ENCODE results near the gene XXYLT1.

Gene XXYLT1

GRCh38 chr3:195164573-195165264 lies 106.2 kb downstream of the XXYLT1 start:
- DNase-seq = no peak

- DNase-seq = no peak
Measured at GRCh38 chr3:195163719-195164572, 107.0 kb downstream of the XXYLT1 start.

- no peak for DNase-seq
Measured at GRCh38 chr3:195162816-195163215, 108.1 kb downstream of the XXYLT1 start.

GRCh38 chr3:195162033-195162669 lies 108.8 kb downstream of the XXYLT1 start:
- DNase-seq = no peak

GRCh38 chr3:195160908-195161434 lies 110.0 kb downstream of the XXYLT1 start:
- no peak for DNase-seq

- no peak for DNase-seq
Measured at GRCh38 chr3:195160257-195160898, 110.6 kb downstream of the XXYLT1 start.

- no peak for DNase-seq
Measured at GRCh38 chr3:195159814-195160165, 111.2 kb downstream of the XXYLT1 start.

GRCh38 chr3:195159117-195159813 lies 111.7 kb downstream of the XXYLT1 start:
- no peak for DNase-seq

GRCh38 chr3:195156286-195156890 lies 114.6 kb downstream of the XXYLT1 start:
- DNase-seq = no peak

- no peak for DNase-seq
Measured at GRCh38 chr3:195155570-195156241, 115.3 kb downstream of the XXYLT1 start.

- no peak for DNase-seq
Measured at GRCh38 chr3:195154793-195155535, 116.0 kb downstream of the XXYLT1 start.

GRCh38 chr3:195154111-195154791 lies 116.7 kb downstream of the XXYLT1 start:
- no peak for DNase-seq

- no peak for DNase-seq
Measured at GRCh38 chr3:195153653-195154052, 117.3 kb downstream of the XXYLT1 start.

GRCh38 chr3:195153130-195153529 lies 117.8 kb downstream of the XXYLT1 start:
- DNase-seq = no peak

- no peak for DNase-seq
Measured at GRCh38 chr3:195151866-195152541, 119.0 kb downstream of the XXYLT1 start.

GRCh38 chr3:195151402-195151801 lies 119.6 kb downstream of the XXYLT1 start:
- DNase-seq = no peak

- DNase-seq = no peak
Measured at GRCh38 chr3:195150181-195151118, 120.5 kb downstream of the XXYLT1 start.

Measured in NCI-H510A (cell line).